ENCODE measurements around the gene GGPS1.

Gene GGPS1

GRCh38 chr1:235391874-235392273 is 63.5 kb downstream of the GGPS1 start:
- no peak for TF ChIP-seq CTCF (IDR thresholded peaks at IDR 0.05)

All from LNCAP (cell line).